HG02678 (cell line): ENCODE results near the gene XRCC4.
"Not testable (repeated sequence)": the region's sequence is repeated elsewhere in the genome, so short reads cannot be mapped to it uniquely, and the experiment has no call there.

Experiments
- ATAC-seq: cut with Tn5 transposase; IDR thresholded peaks from one replicate; pipeline ENCODE4 v1.9.1; 2021; ENCODE audit warnings: mild to moderate bottlenecking, moderate library complexity; ENCODE audit not compliant: unreplicated experiment

The XRCC4 gene

DNA sequence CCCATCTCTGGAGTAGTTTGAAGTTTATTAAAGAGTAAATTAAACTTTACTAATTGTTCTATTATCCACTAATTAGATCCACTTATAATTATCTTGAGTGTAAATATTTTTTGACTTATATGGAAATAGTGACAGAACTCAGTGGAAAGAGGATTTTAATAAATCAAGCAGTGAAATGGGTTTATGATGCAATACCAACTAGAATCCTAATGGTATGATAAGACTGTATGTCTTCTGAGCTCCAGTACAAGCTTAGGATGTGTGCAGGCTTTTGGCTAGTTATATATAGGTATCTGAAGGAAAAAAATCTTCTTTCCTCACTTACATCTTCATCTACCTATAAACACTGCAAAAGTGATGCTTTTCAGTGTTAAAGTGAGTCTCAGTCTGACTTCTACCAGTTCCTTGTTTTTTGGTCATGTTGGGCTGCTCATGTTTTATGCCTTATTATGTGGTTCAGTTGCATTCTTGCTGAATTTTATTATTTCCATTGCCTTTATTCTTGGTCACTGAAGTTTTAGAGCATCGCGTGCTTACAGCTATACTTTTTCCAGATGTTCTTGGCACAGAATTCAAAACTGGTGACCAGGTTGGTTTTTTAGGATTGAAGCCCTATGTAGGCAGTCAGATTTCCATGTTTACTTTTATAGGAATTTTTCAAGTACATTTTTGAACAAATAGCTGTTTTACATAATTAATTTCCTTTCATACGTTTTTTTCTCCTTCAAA, 30.5 kb downstream of the XRCC4 start:
- no peak for ATAC-seq

DNA sequence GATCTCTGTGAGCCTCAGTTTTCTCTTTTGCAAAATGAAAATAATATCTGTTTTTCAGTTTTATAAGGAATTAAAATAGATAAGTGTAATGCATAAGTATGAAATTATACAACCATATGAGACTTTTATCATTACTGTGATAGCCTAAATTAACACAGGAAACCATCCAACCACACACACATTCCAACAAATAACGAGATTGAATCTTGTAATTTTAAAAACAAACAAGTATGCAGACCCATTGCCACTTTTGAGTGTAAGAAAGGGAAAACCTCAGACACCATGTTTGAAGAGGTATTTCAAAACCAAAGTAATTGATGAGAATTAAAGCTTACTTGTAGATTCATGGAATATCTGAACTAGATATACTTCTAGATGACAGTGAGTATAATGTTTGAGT, 32.0 kb downstream of the XRCC4 start:
- ATAC-seq, result no peak

DNA sequence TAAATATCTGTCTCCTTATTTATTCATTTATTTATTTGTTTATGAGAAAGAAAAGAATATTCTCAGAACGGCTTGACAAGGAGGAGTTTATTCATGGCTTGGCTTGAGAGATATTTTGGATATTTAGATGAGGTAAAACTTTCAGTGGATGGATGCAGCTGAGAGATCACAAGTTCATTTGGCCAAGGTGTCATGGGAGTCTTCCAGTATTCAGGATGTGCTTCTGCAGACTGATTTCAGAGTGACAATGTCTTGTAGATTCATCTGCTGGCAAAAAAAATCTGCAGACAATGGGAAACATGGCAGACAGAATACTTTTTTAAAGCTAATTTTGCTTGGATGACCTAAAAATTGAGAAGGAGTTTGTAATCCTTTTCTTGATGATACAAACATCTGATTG, 38.5 kb downstream of the XRCC4 start:
- no peak for ATAC-seq

DNA sequence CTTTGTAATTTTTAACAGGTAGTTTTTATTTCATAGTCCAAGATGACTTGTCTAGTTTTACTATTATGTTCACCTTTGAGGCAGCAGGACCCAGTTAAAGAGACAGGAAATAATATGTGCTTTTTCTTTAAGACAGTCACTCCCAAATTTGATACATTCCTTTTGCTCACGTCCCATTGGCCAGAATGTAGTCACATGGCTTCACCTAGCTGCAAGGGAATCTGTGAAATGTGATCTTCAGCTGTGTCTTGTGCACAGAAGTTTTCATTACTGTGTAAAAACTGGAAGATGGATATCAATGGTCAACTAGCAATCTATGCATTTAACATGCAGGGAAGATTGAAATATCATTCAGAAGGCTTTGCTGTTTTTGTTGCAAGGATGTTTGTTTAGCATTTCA, 41.1 kb downstream of the XRCC4 start:
- ATAC-seq, result no peak

DNA sequence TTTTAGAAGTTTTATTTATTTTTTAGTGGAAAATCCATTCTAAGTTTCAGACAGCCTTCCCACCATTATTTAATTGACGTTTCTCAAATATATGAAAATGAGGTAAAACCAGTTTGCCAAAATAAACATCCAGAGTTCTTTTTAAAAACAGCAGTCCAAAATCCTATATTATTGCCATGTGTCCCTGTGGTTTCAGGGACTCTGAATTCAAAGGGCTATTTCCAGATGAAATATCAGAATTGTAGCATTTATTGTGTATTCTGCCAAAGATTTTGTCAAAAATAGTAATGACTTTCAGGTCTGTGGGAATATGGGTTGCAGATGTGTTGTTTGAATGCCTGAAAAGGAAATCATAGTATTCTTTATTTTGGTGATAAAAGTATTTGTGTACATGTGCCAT, 41.6 kb downstream of the XRCC4 start:
- no peak for ATAC-seq

DNA sequence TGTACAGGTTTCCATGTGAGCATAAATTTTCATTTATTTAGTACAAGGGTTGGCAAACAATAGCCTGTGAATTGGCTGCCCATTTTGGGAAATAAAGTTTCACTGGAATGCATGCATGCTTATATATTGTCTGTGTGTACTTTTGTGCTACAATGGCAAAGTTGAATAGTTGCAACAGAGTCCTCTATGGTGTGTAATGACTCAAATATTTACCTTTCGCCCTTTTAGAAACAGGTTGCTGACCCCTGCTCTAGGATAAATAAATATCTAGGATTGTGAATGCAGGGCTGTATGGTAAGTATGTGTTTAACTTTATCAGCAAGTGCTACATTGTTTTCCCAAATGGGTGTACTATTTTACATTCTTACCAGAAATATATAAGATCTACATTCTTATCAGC, 47.2 kb downstream of the XRCC4 start:
- no peak for ATAC-seq

DNA sequence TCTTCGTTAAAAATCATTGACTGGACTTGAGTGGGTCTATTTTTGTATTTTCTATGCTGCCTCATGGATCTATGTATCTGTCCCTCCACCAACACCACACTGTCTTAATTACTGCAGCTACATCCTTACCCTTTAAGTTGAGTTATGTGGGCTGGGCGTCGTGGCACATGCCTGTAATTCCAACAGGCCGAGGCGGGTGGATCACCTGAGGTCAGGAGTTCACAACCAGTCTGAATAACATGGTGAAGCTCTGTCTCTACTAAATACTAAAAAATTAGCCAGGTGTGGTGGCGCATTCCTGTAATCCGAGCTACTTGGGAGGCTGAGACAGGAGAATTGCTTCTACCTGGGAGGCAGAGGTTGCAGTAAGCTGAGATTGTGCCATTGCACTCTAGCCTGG, 48.2 kb downstream of the XRCC4 start:
- ATAC-seq, result no peak

DNA sequence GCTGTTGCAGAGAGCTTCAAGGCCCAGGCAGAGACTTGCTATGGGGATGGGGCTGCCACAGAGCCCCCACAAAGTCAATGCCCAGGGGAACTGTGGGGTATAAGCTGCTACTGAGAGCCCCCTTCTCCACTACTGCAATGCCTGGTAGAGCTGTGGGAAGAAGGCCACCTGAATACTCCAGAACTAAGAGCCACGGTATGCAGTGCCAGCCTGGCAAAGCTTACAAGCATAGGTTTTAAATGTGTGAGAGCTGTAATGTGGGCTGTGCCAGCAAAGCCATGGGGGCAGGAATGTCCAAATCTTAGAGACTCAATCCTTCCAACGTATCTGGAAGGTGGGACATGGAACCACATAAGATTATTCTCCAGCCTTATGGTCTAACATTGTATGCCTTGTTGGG, 49.2 kb downstream of the XRCC4 start:
- ATAC-seq, result no peak

DNA sequence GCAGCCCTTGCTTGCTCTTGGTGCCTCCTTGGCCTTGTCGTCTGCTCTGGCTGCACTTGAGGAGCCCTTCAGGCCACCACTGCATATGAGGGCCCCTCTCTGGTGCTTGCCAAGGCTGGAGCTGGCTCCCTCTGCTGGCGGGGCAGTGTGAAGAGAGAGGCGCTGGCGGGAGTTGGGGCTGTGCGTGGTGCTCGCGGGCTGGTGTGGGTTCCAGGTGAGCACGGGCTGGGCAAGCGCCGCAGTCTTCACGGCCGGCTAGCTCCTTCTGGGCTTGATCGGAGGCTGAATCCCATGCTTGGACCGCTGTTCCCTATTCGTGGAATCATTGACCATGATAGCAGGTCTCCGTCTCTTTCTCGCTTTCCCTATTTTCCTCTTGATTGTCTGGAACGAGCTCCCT, 56.5 kb downstream of the XRCC4 start:
- ATAC-seq, result no peak

DNA sequence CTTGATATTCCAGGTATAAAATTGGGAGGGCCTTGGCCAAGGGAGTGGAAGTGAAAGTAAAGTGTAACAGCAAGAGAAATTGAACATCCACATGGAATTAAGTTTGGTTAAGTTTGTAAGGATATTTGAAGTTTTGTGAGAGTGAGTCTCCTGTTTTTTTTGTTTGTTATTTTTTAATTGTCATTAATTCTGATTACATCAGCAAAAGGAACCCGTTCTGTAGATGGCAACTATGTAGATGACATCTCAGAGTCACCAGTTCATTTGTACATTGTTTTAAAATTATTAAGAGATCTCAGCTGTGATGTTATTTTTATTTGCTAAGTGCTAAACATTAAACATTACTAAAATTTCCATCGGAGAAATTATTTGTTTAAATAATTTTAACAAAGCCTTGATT, 65.2 kb downstream of the XRCC4 start:
- ATAC-seq, result no peak

DNA sequence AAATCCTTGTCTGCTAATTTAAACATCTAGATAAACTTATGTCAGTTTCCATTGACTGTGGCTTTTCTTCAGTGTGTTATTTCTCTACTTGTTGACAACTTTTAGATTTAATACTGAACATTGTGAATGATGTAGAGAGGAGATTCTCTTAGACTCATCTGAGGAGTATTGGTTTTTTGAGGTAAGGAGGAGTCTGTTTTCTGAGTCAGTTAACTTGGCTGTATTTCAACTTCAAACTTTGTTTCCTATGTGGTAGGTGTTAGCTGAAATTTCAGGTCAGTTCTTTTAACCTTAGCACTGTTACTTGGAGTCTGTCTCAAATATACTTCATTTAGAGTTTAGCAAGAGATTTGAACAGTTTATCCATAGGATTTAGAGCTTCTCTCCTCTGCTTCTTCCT, 67.9 kb downstream of the XRCC4 start:
- no peak for ATAC-seq

DNA sequence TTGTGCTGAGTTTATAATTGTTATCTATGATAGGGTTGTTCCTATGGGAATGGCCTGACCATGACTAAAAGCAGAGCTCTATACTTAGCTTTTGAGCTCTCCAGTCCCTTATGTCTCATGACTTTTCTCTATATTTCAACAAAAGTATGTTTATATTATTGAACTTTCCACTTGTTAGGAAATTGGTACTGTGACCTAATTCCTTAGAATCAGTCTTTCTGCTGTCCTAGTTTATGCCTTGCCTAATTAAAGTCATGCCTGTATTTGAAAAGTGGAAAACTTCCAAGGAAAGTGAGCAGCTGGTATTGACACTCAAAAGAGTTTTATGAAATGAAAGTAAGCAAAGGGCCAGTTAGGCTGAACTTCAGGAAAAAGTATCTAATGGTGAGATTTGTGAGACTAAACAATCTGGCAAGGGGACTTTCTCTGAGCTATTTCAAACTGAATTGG, 68.6 kb downstream of the XRCC4 start:
- no peak for ATAC-seq

DNA sequence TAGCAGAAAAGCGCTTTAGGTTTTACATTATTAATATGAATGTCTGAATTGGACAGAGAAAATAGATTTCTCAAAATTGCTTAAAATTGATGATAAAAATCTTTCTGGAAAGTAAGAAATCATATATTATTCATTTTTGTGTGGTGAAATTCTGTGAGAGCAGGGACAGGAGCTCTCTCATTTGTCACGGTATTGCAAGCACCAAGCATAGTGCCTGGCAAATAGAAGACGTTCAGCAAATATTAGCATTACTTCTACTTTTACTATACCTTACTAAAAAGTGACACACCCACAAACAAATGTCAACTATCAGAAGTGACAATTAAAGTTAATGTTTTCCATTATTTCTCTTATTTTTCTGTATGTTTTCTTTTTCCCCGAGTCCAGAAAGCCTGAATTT, 69.1 kb downstream of the XRCC4 start:
- ATAC-seq, result no peak

DNA sequence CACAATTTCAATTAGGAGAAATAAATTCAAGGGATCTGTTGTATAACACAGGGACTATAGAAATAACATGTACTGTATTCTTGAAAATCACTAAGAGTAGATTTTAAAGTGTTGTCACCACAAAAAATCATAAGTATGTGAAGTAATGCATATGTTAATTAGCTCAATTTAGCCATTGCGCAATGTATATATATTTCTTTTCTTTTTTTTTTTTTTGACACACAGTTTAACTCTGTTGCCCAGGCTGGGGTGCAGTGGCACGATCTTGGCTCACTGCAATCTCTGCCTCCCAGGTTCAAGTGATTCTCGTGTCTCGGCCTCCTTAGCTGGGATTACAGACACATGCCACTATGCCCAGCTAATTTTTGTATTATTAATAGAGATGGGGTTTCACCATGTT, 70.2 kb downstream of the XRCC4 start:
- ATAC-seq, result no peak

DNA sequence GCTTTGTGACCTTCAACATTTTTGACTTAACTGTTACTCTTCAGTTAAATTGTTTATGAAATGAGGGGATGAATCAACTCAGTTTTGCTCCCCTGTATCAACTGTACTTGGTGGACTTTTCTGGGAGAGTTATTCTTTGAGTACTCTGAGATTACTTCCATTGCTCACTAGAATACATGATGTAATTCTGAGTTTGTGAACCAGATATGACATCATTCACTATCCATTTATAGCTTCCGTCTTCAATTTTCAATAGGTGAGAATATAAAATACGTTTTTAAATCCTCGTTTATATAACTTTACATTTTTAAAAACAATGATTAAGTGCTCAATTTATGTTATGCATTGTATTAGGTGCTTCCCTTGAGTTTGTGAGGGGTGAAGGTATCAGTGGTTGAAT, 71.0 kb downstream of the XRCC4 start:
- ATAC-seq, result no peak

DNA sequence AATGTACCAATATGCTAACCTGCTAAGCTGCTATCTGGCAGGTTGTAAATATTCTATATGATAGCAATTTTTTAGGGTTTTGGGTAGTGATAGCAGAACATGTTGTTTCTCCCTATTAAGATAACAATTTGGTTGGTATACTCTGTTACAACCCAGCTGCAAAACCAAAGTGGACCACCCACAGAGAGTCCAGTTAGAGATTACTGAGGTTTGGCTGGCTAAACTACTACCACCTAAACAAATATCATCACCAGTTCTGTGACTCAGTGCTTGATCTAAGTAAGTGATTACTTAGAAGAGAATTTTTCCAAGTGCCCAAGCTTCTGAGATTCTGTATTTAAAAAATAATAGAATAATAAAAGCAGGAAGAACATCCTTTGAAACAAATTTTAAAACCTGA, 72.3 kb downstream of the XRCC4 start:
- no peak for ATAC-seq

DNA sequence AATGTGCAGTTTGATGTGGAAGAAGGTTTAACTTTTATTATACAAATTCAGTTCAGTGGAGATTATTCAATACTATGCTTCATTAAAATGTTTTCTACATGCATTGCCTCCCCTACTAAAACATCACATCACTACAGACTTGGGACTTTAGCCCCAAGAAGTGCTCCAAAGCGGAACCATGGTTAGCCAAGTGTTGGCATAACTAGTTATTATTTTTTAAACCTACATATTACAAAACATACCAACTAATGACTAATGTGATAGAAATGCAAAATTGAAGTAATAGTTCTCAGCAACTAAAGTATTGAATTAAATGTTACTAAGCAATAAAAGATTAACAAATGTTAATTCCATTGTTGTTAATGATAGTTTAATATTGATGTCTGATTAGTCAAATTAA, 74.5 kb downstream of the XRCC4 start:
- no peak for ATAC-seq

DNA sequence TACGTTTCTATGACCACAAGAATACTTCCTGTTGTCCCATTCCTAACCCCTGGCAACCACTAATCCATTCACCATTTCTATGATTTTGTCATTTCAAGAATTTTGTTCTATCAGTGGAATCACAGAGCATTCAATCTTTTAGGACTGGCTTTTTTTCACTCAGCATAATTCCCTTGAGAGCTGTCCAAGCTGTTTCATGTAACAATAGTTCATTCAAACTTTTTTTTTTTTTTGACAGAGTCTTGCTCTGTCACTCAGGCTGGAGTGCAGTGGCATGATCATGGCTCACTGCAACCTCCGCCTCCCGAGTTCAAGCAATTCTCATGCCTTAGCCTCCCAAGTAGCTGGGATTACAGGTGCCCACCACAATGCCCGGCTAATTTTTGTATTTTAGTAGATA, 75.6 kb downstream of the XRCC4 start:
- not testable (repeated sequence) for ATAC-seq

DNA sequence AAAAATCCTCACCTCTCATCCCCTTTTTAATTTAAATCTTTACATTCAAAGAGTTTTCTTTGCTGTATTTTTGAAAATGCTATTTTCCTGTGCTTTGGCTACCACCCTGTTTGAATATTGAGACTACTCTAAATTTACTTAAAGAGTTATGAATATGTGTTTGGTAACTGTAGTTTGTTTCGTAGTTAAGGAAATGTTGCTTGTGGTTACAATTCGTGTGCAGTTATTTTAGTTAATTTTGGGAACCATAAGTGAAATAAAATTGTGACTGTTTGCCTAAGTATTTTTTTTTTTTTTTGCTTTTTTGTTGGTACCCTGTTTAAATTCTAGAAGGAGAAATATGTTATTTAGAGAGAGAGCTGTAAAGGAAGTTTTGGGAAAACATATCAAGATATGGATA, 78.7 kb downstream of the XRCC4 start:
- ATAC-seq, result no peak

DNA sequence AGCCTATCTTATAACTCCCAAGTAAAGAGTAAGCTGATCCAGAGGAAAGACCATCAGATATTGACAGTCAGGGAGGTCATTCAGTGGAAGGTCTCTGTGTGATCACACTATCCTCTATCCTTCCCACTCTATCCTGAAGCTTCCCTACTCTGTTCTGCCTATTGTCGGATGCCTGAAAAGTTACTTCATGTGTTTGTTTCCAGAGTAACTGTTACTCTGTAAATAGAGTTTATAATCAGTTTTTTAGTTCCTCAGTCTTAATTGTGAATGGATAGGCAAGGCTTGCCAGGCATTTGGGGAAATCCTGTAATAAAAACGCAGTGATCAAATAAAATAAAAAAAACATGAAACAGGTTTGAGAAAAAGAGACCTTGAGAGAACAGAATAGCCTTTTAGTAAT, 79.8 kb downstream of the XRCC4 start:
- no peak for ATAC-seq

DNA sequence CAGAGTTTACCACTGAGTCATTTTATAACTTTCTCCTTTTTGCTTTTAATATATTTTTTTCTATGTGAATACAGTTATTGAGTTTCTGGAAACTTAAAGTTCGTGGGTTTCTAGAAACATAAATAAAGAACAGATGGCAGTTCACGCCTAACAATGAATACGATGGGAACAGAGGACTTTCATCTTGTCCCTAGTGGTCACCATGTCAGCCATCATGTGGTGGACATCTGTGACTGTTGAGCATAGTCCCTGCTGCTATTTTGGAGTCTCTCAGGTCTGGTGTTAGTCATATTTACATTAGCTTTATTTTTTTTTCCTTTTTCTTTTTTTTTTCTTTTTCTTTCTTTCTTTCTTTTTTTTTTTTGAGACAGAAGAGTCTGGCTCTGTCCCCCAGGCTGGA, 85.3 kb downstream of the XRCC4 start:
- no peak for ATAC-seq

DNA sequence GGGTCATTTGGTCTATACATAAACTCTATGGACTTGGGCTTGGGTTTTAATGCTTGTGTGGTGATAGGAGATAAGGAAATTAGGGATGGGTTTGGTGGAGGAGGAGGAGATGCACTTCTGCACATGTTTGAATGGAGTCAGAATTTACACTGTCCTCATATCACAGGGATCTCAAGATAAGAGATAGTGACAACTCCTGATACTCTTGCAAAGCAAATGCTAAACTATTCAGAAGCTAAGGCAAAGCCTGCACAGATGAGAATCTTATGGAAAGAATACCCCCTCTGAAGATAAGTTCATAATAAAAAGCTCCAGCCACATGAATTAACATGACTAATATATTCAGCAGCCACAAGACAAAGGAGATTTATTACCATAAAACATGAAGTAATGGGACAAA, 90.2 kb downstream of the XRCC4 start:
- ATAC-seq, result no peak

DNA sequence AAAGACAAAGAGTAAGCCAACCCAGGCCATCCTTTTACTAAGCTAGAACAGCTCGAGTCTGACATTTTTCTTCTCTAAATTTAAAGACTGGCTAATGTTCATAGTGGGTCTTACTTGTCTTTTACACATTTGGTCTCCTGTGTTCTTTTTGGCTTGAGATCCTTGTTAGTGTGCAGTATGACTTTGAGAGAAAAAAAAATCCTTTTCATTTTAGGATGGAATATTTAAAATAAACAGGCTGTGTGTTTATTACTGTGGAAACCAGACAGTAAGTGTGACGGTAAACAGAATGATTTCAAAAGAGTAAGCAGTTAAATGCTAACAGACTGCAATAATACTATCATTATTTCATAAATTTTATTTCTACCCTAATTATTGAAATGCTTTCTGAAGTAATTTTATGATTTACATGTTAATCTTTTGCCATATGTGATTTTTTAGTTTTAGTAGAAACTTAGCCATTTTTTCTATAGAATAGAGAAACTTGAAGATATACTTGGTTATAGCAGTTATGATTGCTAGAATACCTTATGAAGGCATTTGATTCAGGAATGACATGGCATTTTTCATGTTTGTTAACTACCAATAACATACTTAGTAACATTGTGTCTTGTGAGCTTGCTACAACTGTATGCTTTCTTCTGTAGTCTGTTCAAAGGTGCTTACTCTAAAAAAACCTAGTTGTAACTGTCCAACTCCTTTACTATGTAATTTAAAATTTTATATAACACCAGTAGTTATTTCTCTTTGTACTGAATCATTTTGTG, 92.4 kb downstream of the XRCC4 start:
- no peak for ATAC-seq
